ENCODE measurements around the gene DMP1.

DNA sequence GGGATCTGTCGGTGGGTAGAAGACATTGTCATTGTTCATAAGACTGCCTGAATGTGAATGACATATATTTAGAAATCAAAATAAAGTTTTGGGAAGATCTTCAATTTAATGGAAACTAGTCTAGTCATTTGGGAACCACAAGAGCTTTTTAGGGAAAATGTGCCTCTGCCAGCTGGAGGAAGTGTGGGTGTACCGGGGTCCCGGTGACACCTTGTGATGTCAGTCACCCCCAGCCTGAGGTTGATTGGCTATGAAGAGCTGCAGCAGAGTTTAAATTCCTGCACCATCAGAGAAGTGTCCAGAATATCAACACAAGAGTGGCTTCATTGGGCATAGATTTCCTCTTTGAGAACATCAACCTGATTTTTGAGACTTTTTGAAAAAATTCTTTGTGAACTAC, at the start of gene DMP1:
- TF ChIP-seq, protein P1, sequence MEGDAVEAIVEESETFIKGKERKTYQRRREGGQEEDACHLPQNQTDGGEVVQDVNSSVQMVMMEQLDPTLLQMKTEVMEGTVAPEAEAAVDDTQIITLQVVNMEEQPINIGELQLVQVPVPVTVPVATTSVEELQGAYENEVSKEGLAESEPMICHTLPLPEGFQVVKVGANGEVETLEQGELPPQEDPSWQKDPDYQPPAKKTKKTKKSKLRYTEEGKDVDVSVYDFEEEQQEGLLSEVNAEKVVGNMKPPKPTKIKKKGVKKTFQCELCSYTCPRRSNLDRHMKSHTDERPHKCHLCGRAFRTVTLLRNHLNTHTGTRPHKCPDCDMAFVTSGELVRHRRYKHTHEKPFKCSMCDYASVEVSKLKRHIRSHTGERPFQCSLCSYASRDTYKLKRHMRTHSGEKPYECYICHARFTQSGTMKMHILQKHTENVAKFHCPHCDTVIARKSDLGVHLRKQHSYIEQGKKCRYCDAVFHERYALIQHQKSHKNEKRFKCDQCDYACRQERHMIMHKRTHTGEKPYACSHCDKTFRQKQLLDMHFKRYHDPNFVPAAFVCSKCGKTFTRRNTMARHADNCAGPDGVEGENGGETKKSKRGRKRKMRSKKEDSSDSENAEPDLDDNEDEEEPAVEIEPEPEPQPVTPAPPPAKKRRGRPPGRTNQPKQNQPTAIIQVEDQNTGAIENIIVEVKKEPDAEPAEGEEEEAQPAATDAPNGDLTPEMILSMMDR (IDR thresholded peaks at IDR 0.05): no peak
- no peak for TF ChIP-seq POLR2AphosphoS5 (IDR thresholded peaks at IDR 0.05)
- no peak for TF ChIP-seq POLR2A (IDR thresholded peaks at IDR 0.05; ENCODE audit: low read depth)
- TF ChIP-seq EP300 (IDR thresholded peaks at IDR 0.05): no peak
